Activated naive CD4-positive, alpha-beta T cell treated with anti-CD3 and anti-CD28 coated beads, Interleukin-2, amount 50 U/mL, for 24 hours (primary cell): ENCODE measurements around the gene TET1.
A peak's percentile ranks its signal among the peaks of the same experiment; 100 is the strongest.
"Not testable (repeated sequence)": the region's sequence is repeated elsewhere in the genome, so short reads cannot be mapped to it uniquely, and the experiment has no call there.

Source experiments
- H3K27ac Mint-ChIP-seq: one replicate; pipeline ENCODE4 v1.8.0; 2021; ENCODE audit warnings: mild to moderate bottlenecking, mixed read lengths
- H3K27me3 Mint-ChIP-seq: one replicate; pipeline ENCODE4 v1.8.0; 2021; ENCODE audit warnings: mixed read lengths
- H3K36me3 Mint-ChIP-seq: one replicate; pipeline ENCODE4 v1.8.0; 2021; ENCODE audit warnings: mixed read lengths
- H3K4me1 Mint-ChIP-seq: one replicate; pipeline ENCODE4 v1.8.0; 2021; ENCODE audit warnings: mixed read lengths
- H3K4me3 Mint-ChIP-seq: one replicate; pipeline ENCODE4 v1.8.0; 2021; ENCODE audit warnings: mild to moderate bottlenecking, mixed read lengths
- H3K9me3 Mint-ChIP-seq: one replicate; pipeline ENCODE4 v1.8.0; 2021; ENCODE audit warnings: mixed read lengths

TET1 gene

GRCh38 chr10:68560186-68560942, at the start of gene TET1:
TET1 (plus strand) TSS chr10:68560337; CDS start chr10:68572339, 12,002 bp downstream.
- Mint-ChIP-seq H3K27me3 (peaks cover 42% of the 10 kb centered on the region), H3K27ac (no peak within 1 kb of the TSS), H3K9me3 (no peaks in the 10 kb centered on the region), H3K36me3 (peaks cover 2% of the 10 kb centered on the region), H3K4me3 (peak within 1 kb of the TSS; percentile 80), H3K4me1 (peaks cover 25% of the 10 kb centered on the region)

GRCh38 chr10:68516216-68516615, 43.9 kb upstream of the TET1 start:
- not testable (repeated sequence) for H3K36me3 Mint-ChIP-seq, H3K27me3 Mint-ChIP-seq, H3K9me3 Mint-ChIP-seq

DNA sequence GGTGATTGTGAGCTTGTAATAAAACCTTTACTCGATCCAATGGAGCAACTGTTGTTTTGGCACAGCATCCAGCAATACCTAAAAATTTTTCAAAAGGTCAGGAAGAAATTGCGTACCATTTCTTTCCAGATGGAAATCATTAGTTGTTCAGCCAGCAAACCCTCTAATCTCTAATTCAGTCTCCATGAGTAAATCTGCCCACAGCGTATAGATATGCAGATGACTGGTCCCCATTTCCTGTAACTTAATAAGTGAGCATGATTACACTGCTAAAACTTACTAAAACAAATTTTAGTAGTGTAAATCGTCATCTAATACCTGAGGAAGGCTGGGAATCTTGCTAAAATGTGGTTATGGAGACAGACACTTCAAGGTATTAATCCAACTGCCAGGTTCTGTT, 43.4 kb upstream of the TET1 start:
- Mint-ChIP-seq H3K4me3 (no peak overlapping the region), H3K27me3 (no peaks in the 10 kb centered on the region), H3K4me1 (peaks cover 4% of the 10 kb centered on the region), H3K36me3 (peaks cover 7% of the 10 kb centered on the region), H3K27ac (peak overlapping the region; percentile 41), H3K9me3 (no peaks in the 10 kb centered on the region)

More at GRCh38 chr10:68516216-68516615, 43.9 kb upstream of the TET1 start:
- not testable (repeated sequence) for H3K4me1 Mint-ChIP-seq, H3K27ac Mint-ChIP-seq, H3K4me3 Mint-ChIP-seq

- no peak overlapping the region for H3K4me3 Mint-ChIP-seq
- H3K36me3 Mint-ChIP-seq: peaks cover 7% of the 10 kb centered on the region
- peaks cover 8% of the 10 kb centered on the region for H3K4me1 Mint-ChIP-seq
- no peaks in the 10 kb centered on the region for H3K27me3 Mint-ChIP-seq
- H3K27ac Mint-ChIP-seq: peak overlapping the region; percentile 41
- no peaks in the 10 kb centered on the region for H3K9me3 Mint-ChIP-seq
Observed at GRCh38 chr10:68517188-68517587, 42.9 kb upstream of the TET1 start.

- not testable (repeated sequence) for H3K27me3 Mint-ChIP-seq, H3K36me3 Mint-ChIP-seq, H3K27ac Mint-ChIP-seq, H3K9me3 Mint-ChIP-seq, H3K4me3 Mint-ChIP-seq
- H3K4me1 Mint-ChIP-seq: peaks cover 13% of the 10 kb centered on the region
Observed at GRCh38 chr10:68518609-68519008, 41.5 kb upstream of the TET1 start.

DNA sequence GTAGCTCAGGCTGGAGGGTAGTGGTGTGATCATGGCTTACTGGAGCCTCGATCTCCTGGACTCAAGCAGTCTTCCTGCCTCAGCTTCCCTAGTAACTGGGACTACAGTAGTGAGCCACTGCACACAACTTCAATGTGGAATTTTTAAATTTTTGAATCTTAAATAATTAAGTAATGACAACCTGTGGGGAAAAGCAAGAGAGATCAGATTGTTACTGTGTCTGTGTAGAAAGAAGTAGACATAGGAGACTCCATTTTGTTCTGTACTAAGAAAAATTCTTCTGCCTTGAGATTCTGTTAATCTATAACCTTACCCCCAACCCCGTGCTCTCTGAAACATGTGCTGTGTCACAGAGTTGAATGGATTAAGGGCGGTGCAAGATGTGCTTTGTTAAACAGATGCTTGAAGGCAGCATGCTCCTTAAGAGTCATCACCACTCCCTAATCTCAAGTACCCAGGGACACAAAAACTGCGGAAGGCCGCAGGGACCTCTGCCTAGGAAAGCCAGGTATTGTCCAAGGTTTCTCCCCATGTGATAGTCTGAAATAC, 34.6 kb upstream of the TET1 start:
- H3K27ac Mint-ChIP-seq, H3K9me3 Mint-ChIP-seq, H3K27me3 Mint-ChIP-seq, H3K36me3 Mint-ChIP-seq: not testable (repeated sequence)
- peaks cover 15% of the 10 kb centered on the region for H3K4me1 Mint-ChIP-seq
- peak overlapping the region; percentile 4 for H3K4me3 Mint-ChIP-seq

- Mint-ChIP-seq H3K9me3 (no peaks in the 10 kb centered on the region), H3K36me3 (no peaks in the 10 kb centered on the region), H3K27ac (peak overlapping the region; percentile 90), H3K4me3 (peak overlapping the region; percentile 96), H3K4me1 (peaks cover 15% of the 10 kb centered on the region), H3K27me3 (no peaks in the 10 kb centered on the region)
Observed at GRCh38 chr10:68526634-68527307, 33.4 kb upstream of the TET1 start.

DNA sequence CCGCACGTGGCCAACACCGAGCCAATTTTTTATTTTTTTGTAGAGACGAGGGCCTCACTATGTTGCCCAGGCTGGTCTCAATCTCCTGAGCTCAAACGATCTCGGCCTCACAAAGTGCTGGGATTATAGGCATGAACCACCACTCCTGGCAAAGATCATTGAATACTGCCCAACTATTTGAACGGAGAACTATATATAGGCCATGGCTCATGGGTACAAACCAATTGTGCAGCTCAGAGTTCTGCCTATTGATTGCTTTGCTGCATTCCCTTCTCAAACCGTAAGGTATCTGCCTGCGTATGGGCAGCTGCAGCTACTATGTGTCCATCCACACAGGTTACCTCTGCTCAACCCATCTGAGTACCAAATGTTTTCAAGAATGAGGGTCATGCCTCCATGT, 23.2 kb upstream of the TET1 start:
- no peak overlapping the region for H3K27ac Mint-ChIP-seq
- H3K9me3 Mint-ChIP-seq: no peaks in the 10 kb centered on the region
- H3K27me3 Mint-ChIP-seq: no peaks in the 10 kb centered on the region
- no peaks in the 10 kb centered on the region for H3K36me3 Mint-ChIP-seq
- no peaks in the 10 kb centered on the region for H3K4me1 Mint-ChIP-seq
- H3K4me3 Mint-ChIP-seq: no peak overlapping the region

GRCh38 chr10:68537796-68538195, 22.3 kb upstream of the TET1 start:
- no peak overlapping the region for H3K27ac Mint-ChIP-seq
- no peak overlapping the region for H3K4me3 Mint-ChIP-seq
- H3K4me1 Mint-ChIP-seq: no peaks in the 10 kb centered on the region
- no peaks in the 10 kb centered on the region for H3K36me3 Mint-ChIP-seq
- H3K27me3 Mint-ChIP-seq: no peaks in the 10 kb centered on the region
- H3K9me3 Mint-ChIP-seq: no peaks in the 10 kb centered on the region

GRCh38 chr10:68543004-68543918, 16.9 kb upstream of the TET1 start:
- H3K9me3 Mint-ChIP-seq: no peaks in the 10 kb centered on the region
- H3K4me1 Mint-ChIP-seq: no peaks in the 10 kb centered on the region
- H3K36me3 Mint-ChIP-seq: no peaks in the 10 kb centered on the region
- no peak overlapping the region for H3K27ac Mint-ChIP-seq
- no peaks in the 10 kb centered on the region for H3K27me3 Mint-ChIP-seq
- H3K4me3 Mint-ChIP-seq: no peak overlapping the region

GRCh38 chr10:68550747-68551411, 9.3 kb upstream of the TET1 start:
- Mint-ChIP-seq H3K4me3 (no peak overlapping the region), H3K4me1 (peaks cover 5% of the 10 kb centered on the region), H3K36me3 (no peaks in the 10 kb centered on the region), H3K27ac (no peak overlapping the region), H3K27me3 (peaks cover 2% of the 10 kb centered on the region), H3K9me3 (no peaks in the 10 kb centered on the region)

DNA sequence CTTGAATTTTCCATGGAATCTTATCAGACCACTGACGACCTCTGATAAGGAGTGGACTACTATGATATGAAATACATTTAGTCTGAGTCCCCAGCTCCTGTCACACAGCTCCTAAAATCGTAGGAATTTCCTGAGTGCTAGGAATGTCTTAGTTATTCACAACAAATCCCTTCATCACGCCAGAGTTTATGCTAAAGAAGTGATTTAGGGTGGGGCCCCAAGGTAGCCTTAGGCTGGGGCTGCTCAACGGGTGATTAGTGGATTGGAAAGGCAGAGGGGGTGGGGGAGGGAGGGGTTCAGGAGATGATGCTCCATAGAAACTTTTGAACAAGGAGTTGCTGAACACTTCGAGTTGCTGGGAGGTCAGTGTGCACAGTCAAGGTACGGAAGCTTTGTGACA, 7.0 kb upstream of the TET1 start:
- H3K9me3 Mint-ChIP-seq: no peaks in the 10 kb centered on the region
- H3K36me3 Mint-ChIP-seq: no peaks in the 10 kb centered on the region
- no peak overlapping the region for H3K4me3 Mint-ChIP-seq
- no peak overlapping the region for H3K27ac Mint-ChIP-seq
- peaks cover 5% of the 10 kb centered on the region for H3K4me1 Mint-ChIP-seq
- peaks cover 2% of the 10 kb centered on the region for H3K27me3 Mint-ChIP-seq

DNA sequence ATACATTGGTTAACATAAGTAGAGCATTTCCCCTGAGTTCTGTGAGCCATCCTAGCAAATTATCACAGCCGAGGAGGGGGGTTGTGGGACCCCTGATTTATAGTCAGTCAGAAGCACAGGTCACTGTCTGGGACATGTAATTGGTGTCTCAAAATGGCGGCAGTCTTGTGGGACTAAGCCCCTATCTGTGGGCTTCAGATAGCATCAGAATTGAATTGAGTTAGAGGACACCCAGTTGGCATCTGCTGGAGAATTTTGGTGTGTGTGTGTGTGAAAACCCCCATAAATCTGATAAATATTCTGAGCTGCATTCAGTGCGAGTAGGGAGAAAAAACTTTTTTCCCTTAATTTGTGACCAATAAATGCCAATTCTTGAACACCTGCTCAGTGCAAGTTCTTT, 6.5 kb upstream of the TET1 start:
- Mint-ChIP-seq H3K27me3 (peaks cover 5% of the 10 kb centered on the region), H3K36me3 (no peaks in the 10 kb centered on the region), H3K27ac (no peak overlapping the region), H3K4me3 (no peak overlapping the region), H3K9me3 (no peaks in the 10 kb centered on the region), H3K4me1 (peaks cover 5% of the 10 kb centered on the region)

DNA sequence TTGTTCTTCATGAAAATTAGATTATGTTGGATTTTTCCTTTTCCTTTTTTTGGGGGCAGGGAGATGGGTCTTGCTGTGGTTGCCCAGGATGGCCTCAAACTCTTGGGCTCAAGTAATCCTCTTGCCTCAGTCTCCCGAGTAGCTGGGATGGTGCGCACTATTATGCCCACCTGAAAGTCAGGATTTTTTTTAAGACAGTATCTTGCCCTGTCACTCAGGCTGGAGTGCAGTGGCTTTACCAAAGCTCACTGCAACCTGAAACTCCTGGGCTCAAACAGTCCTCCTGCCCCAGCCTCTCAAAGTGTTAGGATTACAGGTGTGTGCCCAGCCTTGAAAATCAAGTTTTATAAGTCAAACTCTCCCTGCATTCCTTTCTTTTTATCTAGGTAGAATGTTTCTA, 1.7 kb upstream of the TET1 start:
- Mint-ChIP-seq H3K4me3 (no peak overlapping the region), H3K36me3 (peaks cover 2% of the 10 kb centered on the region), H3K27me3 (peaks cover 33% of the 10 kb centered on the region), H3K27ac (no peak overlapping the region), H3K9me3 (no peaks in the 10 kb centered on the region), H3K4me1 (peaks cover 24% of the 10 kb centered on the region)

GRCh38 chr10:68559251-68559650, 886 bp upstream of the TET1 start:
- Mint-ChIP-seq H3K4me3 (peak overlapping the region; percentile 80), H3K27me3 (peaks cover 35% of the 10 kb centered on the region), H3K9me3 (no peaks in the 10 kb centered on the region), H3K27ac (no peak overlapping the region), H3K4me1 (peaks cover 25% of the 10 kb centered on the region), H3K36me3 (peaks cover 2% of the 10 kb centered on the region)
